GM18519 (cell line): ENCODE results near the gene ALX4.

ENCODE experiments used
- ATAC-seq: cut with Tn5 transposase; IDR thresholded peaks from one replicate; pipeline ENCODE4 v1.9.1; 2021; ENCODE audit warnings: mild to moderate bottlenecking, moderate library complexity; ENCODE audit not compliant: unreplicated experiment, low FRiP score

The ALX4 gene

GRCh38 chr11:44304091-44305025 is 5.6 kb downstream of the ALX4 start:
- no peak for ATAC-seq

DNA sequence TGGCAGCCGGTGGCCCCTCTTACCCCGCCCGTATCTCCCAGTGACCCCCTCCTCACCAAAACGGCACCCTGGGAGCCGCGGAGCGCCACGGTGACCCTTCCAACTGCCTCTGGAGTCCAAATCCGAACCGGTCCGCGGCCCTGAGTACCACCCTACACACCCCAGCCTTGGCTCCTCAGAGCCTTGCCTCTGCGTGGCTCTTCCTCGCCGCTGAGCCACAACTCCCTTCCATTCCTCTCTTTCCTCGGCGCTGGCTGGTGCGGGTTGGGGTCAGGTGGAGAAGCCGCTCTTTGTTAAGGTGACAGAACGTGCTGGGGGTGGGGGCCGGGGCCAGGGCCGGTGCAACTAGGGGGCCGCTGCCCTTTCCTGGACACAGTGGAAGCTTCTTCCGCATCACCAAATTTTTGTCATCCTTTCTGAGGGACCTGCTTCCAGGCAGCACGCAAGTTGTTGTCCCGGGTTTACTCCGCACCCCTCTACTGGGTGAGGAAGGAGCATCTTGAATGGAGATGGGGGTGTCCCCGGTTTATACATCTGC is 6.5 kb downstream of the ALX4 start:
- ATAC-seq, result no peak

DNA sequence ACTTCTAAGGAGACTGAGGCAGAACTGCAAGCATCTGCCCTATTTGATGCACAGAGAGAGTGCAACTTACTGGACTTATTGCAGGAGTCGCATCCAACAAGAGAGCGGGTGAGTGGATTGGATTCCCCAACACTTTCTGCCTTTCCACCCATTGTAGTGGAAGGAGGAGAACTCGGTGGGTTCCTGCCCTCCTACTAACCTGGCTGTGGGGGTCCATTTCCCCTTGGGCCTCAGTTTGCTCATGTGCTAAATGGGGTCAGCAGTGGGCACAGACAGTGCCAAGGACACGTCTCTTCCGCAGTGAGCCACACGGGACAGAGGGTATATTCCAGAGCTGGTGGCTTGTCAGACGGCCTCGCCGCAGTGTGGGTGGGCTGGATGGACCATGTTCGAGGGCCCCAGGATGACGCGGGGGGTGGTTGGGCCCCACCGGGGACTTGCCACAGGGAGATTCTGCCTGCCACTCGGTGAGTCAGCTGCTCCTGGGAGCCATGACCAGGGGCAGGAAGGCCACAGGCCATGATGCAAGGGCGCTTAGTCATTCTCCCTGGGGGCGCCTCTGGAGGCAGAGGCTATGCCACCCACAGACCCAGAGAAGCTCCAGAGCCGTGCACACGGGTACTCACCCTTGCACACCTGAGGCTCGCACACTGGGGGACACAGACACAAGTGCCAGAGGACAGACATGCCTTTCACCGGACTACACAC is 8.2 kb downstream of the ALX4 start:
- no peak for ATAC-seq

DNA sequence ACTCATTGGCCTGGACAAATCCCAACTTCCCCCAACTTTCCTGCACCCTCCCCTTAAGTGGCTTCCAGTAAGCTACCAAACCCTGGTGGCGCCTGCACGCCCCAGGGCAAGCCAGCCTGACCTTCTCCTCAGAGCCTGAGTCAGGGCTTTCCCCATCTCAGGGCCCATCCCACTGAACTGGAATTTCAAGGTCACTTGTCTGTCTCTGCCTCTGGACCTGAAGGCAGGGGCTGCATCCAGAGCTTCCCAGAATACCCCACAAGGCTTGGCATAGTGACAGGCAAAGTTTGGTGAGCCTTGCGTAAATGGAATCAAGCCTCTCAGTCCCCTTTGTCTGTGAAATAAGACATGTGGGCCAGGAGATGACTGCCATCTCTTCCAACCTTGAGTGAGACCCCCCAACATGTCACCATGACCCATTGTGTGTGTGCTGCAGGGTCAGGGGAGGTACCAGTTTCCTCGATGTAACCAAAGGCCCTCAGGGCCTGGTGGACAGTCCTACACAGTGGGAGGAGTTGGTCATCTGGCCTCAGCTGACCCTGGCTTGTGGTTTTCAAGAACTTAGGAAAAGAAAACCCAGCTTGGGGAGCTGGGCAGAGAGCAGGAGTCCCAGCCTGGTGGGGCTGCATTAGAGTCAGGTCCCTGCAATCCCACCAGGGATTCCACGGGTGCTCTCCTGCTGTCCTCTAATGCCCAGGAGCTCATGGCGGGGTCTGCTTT is 8.9 kb downstream of the ALX4 start:
- ATAC-seq, result no peak

GRCh38 chr11:44298862-44299261 is 11.1 kb downstream of the ALX4 start:
- ATAC-seq, result no peak

DNA sequence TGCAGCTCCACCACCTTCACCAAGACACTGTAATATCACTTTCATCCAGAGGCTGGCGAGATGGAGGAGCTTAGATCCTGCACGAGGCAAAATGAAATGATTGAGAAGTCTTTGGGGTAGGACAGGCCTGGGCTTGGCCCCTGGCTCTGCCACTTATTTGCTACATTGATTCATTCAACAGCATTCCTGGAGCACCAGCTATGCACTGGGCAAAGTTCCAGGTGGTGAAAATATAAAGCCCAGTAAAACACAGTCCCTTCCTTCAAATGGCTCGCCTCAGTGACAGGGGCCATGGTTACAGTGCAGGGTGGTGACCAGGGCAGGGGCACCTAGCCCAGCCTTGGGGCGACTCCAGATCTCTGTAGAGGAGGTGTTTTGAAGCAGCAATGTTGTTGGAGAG is 19.7 kb downstream of the ALX4 start:
- no peak for ATAC-seq

GRCh38 chr11:44288133-44288526 is 21.8 kb downstream of the ALX4 start:
- no peak for ATAC-seq

GRCh38 chr11:44286911-44287310 is 23.0 kb downstream of the ALX4 start:
- no peak for ATAC-seq

DNA sequence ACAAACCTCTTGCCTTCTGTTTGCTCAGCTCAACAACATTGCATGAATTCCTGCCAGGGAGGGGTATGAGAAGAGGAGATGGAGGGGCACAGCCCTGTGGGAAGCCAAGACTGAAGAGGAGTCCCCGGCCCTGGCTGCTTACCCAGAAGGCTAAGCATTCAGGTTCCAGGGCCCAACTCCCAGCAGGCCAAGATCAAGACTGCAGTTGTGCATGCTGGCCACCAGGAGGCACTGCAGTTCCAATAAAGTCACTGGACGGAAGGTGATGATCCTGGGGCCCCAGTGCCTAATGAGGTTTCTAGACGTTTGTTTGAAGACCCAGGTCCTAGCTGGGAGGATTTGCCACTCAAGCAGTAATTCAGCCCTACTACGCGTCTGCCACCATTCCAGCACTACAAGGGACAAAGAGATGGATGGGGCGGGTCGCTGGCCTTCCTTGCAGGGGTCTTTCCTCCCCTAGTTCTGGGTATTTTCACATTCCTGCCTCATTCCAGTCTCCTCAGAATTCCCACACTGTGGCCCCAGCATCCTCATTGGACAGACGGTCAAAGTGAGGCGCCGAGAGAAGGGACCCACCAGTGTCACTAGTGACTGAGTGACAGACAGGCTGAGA is 23.6 kb downstream of the ALX4 start:
- ATAC-seq, result no peak

- no peak for ATAC-seq
Measured at GRCh38 chr11:44285756-44286155, 24.2 kb downstream of the ALX4 start.

GRCh38 chr11:44282620-44283019 is 27.3 kb downstream of the ALX4 start:
- ATAC-seq, result no peak

DNA sequence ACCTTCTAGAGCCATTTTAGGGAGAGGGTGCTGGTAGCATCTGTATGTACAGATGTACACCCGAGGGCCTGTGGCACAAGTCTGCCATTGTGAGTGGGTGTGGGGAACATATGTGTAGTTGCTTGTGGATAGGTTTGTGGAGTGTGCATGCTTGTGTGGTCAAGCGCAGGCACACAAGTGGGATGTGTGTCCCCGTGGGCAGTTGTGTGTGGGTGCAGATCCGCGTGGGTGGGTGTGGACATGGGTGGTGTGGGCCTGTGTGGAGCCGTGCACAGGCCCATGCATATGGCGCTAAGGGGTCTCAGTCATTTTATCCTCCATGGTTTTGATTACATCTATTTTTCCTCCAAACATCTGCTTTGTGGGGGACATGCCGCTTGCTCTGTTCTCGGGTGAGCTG is 28.8 kb downstream of the ALX4 start:
- ATAC-seq, result no peak

DNA sequence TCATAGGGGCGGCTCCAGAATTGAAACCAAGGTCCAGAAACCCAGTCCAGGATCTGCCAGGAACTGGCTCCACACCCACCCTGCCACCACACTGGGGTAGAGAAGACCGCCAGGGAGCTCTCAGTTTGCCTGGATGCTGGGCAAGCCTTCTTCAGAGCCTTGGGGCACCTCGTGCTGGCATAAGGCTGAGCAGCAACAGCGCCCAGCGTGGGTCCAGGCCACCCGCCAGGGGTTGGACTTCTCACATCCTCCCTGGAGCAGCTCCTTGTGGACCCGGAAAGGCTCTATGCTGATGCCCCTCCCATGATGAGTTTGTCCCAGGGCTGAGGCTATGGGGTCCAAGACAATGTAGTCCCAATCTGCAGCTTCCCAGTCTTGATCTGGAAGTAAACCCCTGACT is 29.7 kb downstream of the ALX4 start:
- no peak for ATAC-seq

DNA sequence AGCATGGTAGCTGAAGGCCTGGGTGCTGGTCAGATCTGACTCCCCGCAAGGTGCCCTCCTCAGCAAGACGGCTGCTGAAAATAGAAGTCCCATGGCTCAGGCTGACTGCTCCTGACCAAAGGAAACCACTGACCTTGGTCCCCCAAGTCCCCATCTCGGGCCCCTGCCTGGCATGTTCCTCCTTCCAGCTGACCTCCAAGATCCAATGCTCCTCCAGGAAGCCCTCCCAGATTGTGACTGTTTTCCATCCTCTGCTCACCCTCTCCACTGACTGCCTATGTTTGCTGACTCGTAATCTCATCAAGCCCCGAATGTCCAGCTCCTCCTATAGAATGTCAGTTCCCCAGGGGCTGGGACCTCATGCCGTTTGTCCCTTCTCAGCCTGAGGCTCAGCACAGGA is 30.5 kb downstream of the ALX4 start:
- ATAC-seq, result no peak

DNA sequence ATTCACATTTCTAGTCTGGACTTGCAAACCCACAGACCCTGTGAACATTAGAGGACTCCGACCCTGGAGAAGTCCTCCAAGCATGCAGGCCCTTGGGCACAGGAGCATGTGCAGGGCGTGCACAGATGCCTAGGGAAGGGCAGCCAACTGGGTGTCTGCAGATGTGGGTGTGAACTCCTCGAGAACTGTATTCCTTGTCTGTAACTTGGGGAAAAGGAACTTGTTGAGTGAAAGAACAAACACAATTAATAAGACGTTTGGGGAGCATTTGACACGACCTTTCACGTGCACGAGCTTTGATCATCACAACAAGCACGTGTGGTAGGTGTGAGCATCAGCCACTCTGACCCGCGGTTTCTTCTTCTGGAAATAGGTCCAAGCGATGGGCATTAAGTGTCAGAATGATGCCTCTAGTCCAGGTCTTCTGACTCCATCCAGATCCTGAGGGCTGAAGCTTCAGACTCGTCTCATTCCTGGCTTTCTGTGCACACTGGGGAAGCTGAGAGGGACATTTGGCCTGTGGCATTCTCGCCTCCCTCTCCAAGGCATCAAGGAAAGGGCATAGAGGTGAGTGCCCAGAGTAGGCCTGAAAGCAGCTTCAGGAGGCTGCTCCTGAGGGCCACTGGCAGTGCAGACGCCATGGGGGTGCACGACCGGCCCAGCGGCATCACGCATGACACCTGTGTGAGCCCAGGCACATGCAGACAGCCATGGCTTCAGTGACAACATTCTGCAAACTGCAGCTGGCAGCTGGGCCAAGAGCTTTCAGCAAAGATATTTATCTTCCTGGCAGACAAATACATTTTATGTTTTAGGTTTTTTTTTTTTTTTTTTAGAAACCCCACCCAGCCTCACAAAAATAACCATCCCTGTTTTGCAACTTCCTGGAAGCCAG is 32.5 kb downstream of the ALX4 start:
- no peak for ATAC-seq

DNA sequence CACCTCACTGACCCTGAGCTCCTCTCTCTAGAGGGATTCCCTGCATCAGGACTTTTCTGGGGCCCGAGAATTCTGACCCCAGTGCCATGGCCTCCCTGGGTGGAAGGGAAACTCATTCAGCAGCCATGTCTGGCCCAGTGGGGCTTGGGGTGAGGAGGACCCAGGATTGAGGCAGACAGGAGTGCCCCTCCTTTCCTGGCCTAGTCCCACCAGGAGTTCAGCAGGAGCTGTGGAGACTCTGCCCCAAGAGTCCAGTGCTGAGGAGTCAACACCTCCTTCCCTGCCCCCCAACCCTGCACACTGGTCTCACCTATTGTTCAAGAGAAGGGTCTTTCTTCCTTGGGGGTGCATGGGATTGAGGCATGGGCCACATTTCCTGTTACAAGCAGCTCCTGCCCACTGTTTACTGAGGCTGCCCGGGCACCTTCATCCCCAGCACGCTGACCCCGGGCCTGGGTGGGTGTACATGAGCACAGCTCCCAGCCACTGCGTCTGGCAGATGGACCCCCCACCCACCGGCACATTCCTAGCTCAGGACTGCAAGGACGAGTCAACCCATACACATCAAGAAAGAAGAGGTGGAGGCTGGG is 33.9 kb downstream of the ALX4 start:
- no peak for ATAC-seq

GRCh38 chr11:44275241-44275640 is 34.7 kb downstream of the ALX4 start:
- ATAC-seq, result no peak

DNA sequence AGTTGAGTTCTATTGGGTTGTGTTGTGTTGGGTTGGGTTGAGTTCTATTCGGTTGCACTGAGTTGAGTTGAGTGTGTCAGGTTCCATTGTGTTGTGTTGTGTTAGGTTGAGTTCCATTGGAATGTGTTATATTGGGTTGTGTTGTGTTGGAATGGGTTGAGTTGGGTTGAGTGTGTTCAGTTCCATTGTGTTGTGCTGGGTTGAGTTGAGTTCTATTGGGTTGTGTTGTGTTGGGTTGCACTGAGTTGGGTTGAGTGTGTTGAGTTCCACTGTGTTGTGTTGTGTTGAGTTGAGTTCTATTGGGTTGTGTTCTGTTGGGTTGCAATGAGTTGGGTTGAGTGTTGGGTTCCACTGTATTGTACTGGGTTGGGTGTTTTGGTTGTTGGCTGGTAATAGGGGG is 35.5 kb downstream of the ALX4 start:
- ATAC-seq, result no peak

GRCh38 chr11:44271286-44271685 is 38.7 kb downstream of the ALX4 start:
- no peak for ATAC-seq
